Measurements from ENCODE around the gene SLC23A2.

The SLC23A2 gene

DNA sequence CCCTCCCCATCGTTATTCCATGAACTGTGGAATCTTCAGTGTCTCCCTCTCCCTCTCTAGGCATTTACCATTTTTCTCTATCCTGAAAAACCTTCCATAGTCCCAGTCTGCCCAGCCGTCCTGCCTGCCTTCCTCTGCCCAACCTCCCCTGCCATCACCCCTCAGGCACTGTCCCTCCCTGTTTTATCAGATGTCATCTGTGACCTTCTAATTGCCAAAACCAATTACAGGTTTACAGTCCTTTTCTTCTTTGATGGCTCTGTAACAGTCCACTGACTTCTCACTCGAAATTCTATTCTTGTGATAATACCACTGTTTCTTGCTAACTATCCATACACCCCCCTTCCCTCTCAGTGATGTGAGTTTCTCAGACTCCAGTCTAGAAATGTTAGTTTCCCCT lies 2.3 kb upstream of the SLC23A2 start:
- no peak for TF ChIP-seq CTCF (IDR thresholded peaks at IDR 0.05; ENCODE audit: insufficient read depth, missing control alignments)
- FAIRE-seq (no peak), DNase-seq (ENCODE audit: insufficient read length, low spot score) (no peak)

- no peak for DNase-seq (ENCODE audit: insufficient read length, low spot score)
- no peak for TF ChIP-seq CTCF (IDR thresholded peaks at IDR 0.05; ENCODE audit: insufficient read depth, missing control alignments)
- no peak for FAIRE-seq
These were observed 735 bp upstream of the SLC23A2 start for GRCh38 chr20:5002077-5002413.

- no peak for DNase-seq (ENCODE audit: insufficient read length, low spot score)
- FAIRE-seq: no peak
- TF ChIP-seq CTCF (IDR thresholded peaks at IDR 0.05; ENCODE audit: insufficient read depth, missing control alignments): no peak
These were observed 792 bp downstream of the SLC23A2 start for GRCh38 chr20:5000263-5001173.

- DNase-seq (ENCODE audit: insufficient read length, low spot score) (no peak), FAIRE-seq (no peak)
- TF ChIP-seq CTCF (IDR thresholded peaks at IDR 0.05; ENCODE audit: insufficient read depth, missing control alignments): no peak
These were observed 1.5 kb downstream of the SLC23A2 start for GRCh38 chr20:4999788-5000187.

GRCh38 chr20:4998160-4998651 lies 3.1 kb downstream of the SLC23A2 start:
- FAIRE-seq (no peak), DNase-seq (ENCODE audit: insufficient read length, low spot score) (no peak)
- no peak for TF ChIP-seq CTCF (IDR thresholded peaks at IDR 0.05; ENCODE audit: insufficient read depth, missing control alignments)

DNA sequence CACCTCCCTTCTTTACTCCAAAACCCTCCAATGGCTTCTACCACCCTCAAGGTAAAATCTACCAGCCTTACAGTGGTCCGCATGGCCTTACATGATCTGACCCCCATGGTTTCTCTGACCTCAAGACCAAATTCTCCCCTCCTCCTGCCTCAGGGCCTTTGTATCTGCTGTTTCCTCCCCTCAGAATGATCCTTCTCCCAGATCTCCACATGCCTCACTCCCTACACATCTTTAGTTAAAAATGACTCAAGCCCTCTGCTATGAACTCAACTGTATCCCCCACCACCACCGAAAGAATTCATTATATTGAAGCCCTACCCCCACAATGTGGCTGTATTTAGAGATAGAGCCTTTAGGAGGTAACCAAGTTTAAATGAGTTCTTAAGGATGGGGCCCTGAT lies 4.1 kb downstream of the SLC23A2 start:
- TF ChIP-seq CTCF (IDR thresholded peaks at IDR 0.05; ENCODE audit: insufficient read depth, missing control alignments): no peak
- FAIRE-seq (no peak), DNase-seq (ENCODE audit: insufficient read length, low spot score) (no peak)

DNA sequence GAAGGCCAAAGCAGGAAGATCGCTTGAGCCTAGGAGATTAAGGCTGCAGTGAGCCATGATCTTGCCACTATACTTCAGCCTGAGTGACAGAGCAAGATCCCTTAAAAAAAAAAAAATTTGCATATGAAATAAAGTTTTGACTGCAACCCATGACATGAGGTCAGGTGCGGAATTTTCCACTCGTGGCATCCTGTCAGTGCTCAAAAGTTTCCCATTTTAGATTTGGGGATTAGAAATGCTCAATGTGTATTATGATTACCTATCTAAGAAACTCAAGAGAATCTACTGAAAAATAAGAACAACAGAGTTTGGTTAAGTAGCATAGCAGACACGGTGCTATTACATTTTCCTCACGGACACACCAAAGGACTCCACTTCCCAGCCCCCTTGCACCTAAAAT lies 11.7 kb downstream of the SLC23A2 start:
- FAIRE-seq: no peak
- no peak for TF ChIP-seq CTCF (IDR thresholded peaks at IDR 0.05; ENCODE audit: insufficient read depth, missing control alignments)
- no peak for DNase-seq (ENCODE audit: insufficient read length, low spot score)
